GM12872 (cell line): ENCODE data around the gene ZNF205.
A peak's percentile ranks its signal among the peaks of the same experiment; 100 is the strongest.

Experiments used
- CTCF ChIP-seq: IDR thresholded peaks from 3 replicates; pipeline ENCODE4 v1.5.1; 2011; ENCODE audit warnings: low read depth, mild to moderate bottlenecking, low read length, moderate library complexity; ENCODE audit not compliant: insufficient read depth

The ZNF205 gene

DNA sequence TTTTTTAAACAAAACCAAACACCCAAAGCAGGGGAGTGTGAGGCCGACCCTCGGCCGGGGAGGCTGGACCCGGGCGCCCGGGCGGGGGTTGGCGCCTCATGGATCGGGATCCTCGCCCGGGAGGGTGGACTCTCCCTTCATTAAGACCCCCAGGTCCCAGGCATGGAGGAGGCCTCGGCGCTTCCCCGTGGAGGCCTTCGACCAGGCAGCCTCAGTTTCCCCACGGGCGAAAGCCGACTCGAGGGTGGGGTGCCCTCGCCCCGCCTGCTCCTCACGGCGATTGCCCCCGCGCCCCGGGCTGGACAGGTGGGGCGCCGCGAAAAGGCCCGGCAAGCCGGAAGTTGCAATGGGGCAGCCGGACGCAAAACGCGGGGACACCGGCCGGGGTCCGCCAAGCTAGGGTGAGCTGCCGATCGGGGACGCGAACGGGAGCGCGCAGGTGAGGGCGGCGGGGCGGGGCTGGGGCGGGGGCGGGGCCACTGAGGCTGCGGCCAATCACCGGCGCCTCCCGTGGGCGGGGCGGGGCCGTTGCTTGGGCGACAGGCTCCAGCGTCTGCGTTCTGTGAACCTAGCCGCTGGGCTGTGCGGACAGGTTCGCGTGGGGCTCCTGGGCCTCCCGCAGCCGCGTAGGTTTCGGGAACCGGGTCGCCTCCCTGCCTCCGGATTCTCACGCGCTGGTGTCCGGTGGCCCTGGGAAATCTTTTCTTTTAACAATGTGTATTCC is 6.0 kb upstream of the ZNF205 start:
- TF ChIP-seq CTCF: no peak

- no peak for TF ChIP-seq CTCF
Observed at GRCh38 chr16:3112881-3113574, 642 bp downstream of the ZNF205 start.

DNA sequence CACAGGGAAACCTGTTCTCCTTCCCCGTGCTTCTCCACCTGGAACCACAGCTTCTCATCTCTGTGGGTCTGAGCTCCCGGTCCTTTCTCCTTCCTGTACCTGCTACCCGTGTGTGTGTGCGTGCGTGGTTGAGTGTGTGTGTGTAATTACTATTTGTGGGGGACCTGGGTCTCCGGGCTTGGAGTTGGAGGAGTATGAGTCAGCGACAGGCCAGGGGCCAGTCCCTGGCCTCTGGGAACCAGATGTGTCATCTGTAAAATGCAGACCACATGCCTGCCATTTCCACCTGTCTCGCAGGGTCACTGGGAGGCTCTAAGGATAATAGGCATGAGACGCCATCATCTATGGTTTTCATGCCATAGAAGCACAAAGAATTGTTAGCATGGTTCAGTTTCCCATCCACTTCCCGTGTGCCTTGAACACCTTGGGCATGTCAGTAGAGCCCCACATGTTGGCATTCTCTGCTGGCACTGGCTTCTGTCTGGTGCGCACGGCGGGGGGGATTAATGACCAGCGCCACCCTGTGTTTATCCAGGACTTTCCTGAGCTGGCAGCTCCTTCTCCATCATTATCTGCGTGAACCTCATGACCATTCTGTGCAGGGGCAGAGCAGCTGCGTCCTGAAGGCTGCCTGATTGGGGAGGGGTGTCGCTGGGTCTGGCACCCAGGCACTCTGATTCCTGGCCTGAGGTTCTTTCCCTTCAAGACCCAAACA is 1.5 kb downstream of the ZNF205 start:
- TF ChIP-seq CTCF: no peak

DNA sequence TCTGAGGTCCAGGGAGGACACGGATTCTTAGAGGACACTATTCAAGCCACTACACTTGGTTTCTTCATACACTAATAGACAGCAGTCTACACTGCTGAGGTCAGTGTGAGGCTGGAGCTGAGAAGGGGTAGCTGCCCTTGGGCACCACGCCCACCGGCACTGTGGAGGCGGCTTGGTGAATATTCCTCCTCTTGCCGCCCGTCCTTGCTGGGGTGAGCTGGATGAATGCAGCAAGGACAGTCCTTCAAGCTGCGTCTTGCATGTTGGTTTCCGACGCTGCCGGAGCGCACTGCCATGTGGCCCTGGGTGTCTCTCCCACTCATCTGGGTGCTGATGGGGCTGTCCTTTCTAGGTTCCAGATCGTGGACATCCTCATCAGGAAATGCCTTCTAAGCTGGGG is 2.6 kb downstream of the ZNF205 start:
- TF ChIP-seq CTCF: no peak

- peak; percentile 38; the same call in 1 of the 3 replicates for TF ChIP-seq CTCF
Observed at GRCh38 chr16:3115561-3115960, 3.2 kb downstream of the ZNF205 start.

DNA sequence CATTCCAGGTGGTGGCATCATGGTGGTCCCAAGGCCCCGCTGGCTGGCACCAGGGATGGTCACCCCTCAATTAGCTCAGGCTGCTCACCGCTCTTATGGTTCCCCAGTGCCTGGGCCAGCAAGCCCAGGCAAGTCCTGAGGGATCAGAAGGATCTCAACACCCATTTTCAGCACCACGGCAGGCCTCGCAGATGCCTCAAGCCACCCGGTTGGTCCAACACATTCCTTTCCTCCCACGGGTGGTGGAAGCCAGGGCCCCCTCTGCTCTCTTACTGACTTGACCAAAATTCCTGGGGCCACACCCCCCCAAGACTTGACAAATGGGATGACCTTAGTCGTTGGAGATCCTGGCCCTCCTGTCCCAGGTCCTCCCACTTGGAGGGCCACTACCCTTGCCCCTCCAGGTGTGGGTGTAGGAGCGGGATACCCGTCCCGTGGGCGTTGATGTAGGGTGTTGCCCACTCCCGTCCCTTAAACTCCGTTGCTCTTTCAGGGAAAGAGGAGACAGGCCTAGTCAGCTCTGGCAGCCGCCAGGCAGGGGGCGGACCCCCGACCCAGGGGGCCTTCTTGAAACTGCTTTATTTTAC is 5.9 kb downstream of the ZNF205 start:
- TF ChIP-seq CTCF: no peak

- no peak for TF ChIP-seq CTCF
Observed at GRCh38 chr16:3118846-3119245, 6.5 kb downstream of the ZNF205 start.
